HG02571 (cell line): Measurements from ENCODE around the gene CHAF1A.

Source experiments
- ATAC-seq: cut with Tn5 transposase; IDR thresholded peaks from one replicate; pipeline ENCODE4 v1.9.1; 2021; ENCODE audit warnings: mild to moderate bottlenecking, moderate library complexity; ENCODE audit not compliant: unreplicated experiment

Gene CHAF1A

GRCh38 chr19:4403005-4403761 lies 743 bp downstream of the CHAF1A start:
- ATAC-seq: no peak

- no peak for ATAC-seq
Measured at GRCh38 chr19:4405977-4406376, 3.5 kb downstream of the CHAF1A start.

GRCh38 chr19:4406626-4407025 lies 4.2 kb downstream of the CHAF1A start:
- no peak for ATAC-seq

- no peak for ATAC-seq
Measured at GRCh38 chr19:4409123-4409933, 6.9 kb downstream of the CHAF1A start.

- ATAC-seq: no peak
Measured at GRCh38 chr19:4413588-4413987, 11.1 kb downstream of the CHAF1A start.

GRCh38 chr19:4414144-4414799 lies 11.8 kb downstream of the CHAF1A start:
- no peak for ATAC-seq

GRCh38 chr19:4414800-4415321 lies 12.4 kb downstream of the CHAF1A start:
- ATAC-seq: no peak

GRCh38 chr19:4415352-4415751 lies 12.9 kb downstream of the CHAF1A start:
- ATAC-seq: no peak

GRCh38 chr19:4416268-4416667 lies 13.8 kb downstream of the CHAF1A start:
- ATAC-seq: no peak

- no peak for ATAC-seq
Measured at GRCh38 chr19:4423416-4424126, 21.1 kb downstream of the CHAF1A start.

- no peak for ATAC-seq
Measured at GRCh38 chr19:4425537-4425936, 23.1 kb downstream of the CHAF1A start.

GRCh38 chr19:4428326-4428975 lies 26.0 kb downstream of the CHAF1A start:
- no peak for ATAC-seq

GRCh38 chr19:4429256-4429655 lies 26.8 kb downstream of the CHAF1A start:
- ATAC-seq: no peak

- ATAC-seq: no peak
Measured at GRCh38 chr19:4429771-4430171, 27.3 kb downstream of the CHAF1A start.

GRCh38 chr19:4430760-4431159 lies 28.3 kb downstream of the CHAF1A start:
- no peak for ATAC-seq

- ATAC-seq: no peak
Measured at GRCh38 chr19:4431296-4431695, 28.9 kb downstream of the CHAF1A start.

- no peak for ATAC-seq
Measured at GRCh38 chr19:4431808-4432674, 29.6 kb downstream of the CHAF1A start.

GRCh38 chr19:4432918-4433506 lies 30.6 kb downstream of the CHAF1A start:
- no peak for ATAC-seq

GRCh38 chr19:4434391-4434790 lies 32.0 kb downstream of the CHAF1A start:
- no peak for ATAC-seq
